Ovary (tissue), 9 donors: ENCODE measurements around the gene PRTFDC1. TPM values are rescaled to one million over a fixed set of nuclear protein-coding genes. Genes with fewer than 3 reads are reported as not detected.
A peak's percentile ranks its signal among the peaks of the same experiment; 100 is the strongest.

Experiments used
- DNase-seq, 5 donors: peaks; one replicate each; pipeline ENCODE4 v3.0.0-alpha.2; 2019 to 2020
- H3K27ac ChIP-seq, 2 donors: fragments of 200-600 bp; one replicate each; pipeline versions ENCODE4 v1.5.1 to v1.8.0; 2019 to 2022
- H3K27me3 ChIP-seq: fragments of 200-600 bp; one replicate; pipeline ENCODE4 v1.8.0; 2022
- H3K36me3 ChIP-seq: fragments of 200-600 bp; sonication (generic); one replicate; pipeline ENCODE4 v1.5.1; 2019
- H3K4me1 ChIP-seq: one replicate; pipeline ENCODE4 v1.8.1; 2013; ENCODE audit warnings: mild to moderate bottlenecking, moderate library complexity; ENCODE audit not compliant: insufficient read depth
- H3K4me3 ChIP-seq: fragments of 200-600 bp; sonication (generic); one replicate; pipeline ENCODE4 v1.5.1; 2017
- H3K9me3 ChIP-seq, 2 donors: fragments of 200-600 bp in 1 of 2; sonication (generic) in 1 of 2; one replicate each; pipeline versions ENCODE4 v1.5.1 to v1.8.1; 2013 to 2019; ENCODE audit warnings: mild to moderate bottlenecking in 1 of 2, moderate library complexity in 1 of 2
- EP300 ChIP-seq: sonication (generic); formaldehyde crosslinking; IDR thresholded peaks from one replicate; pipeline ENCODE4 v1.6.1; 2017; ENCODE audit warnings: antibody characterized with exemption
- POLR2A ChIP-seq: fragments of 450-650 bp; IDR thresholded peaks from one replicate; pipeline ENCODE4 v1.6.1; 2017; ENCODE audit warnings: antibody characterized with exemption, mild to moderate bottlenecking, moderate library complexity
- WGBS, 3 donors: extraction: QIAGEN DNeasy Blood & Tissue Kit in 1 of 3; methylation state at CpG; one replicate each; pipeline versions ENCODE4 v1.1.5 to v1.1.7; 2013 to 2017; 5-methylcytosine and 5-hydroxymethylcytosine counted together
- intact Hi-C, 4 donors: fragments of 100-400 bp; cut with DNase I; formaldehyde crosslinking; loops; one replicate each; pipeline versions ENCODE4 v1.11.0 to v1.15.1; 2022 to 2023
- polyA plus RNA-seq, 2 donors: library from polyadenylated mRNA; stranded (reverse); fragments of 200-250 nt in 1 of 2; fragments of 350-450 nt in 1 of 2; fragmentation: Illumina TruSeq in 1 of 2; extraction: RNeasy Lipid Tissue Mini Kit (QIAGEN cat#74804) in 1 of 2; gene quantifications; one replicate each; pipeline ENCODE4 v1.2.3, GENCODE V29; 2013 to 2014
- total RNA-seq, 7 donors: library from RNA; depleted of rRNA in 2 of 7; stranded (reverse); fragments of >200 nt in 2 of 7; fragmentation: NEBNext Ultra II Directional in 3 of 7; extraction: Animal tissue kit (Norgen Biotek cat#: 25700) in 3 of 7; gene quantifications; one replicate each; pipeline versions ENCODE4 v1.1.0 to v1.2.4, GENCODE V29; 2016 to 2023
- TF ChIP-seq, protein P1 (sequence below), 3 donors: fragments of 450-650 bp in 2 of 3; fragments of 200-600 bp in 1 of 3; IDR thresholded peaks; one replicate each; pipeline versions ENCODE4 v1.5.1 to v1.8.0; 2016 to 2022; ENCODE audit warnings: antibody characterized with exemption in 3 of 3, mild to moderate bottlenecking in 1 of 3
- donor health status: DM: no; HTN: no; CAD: no; lungs with moderate emphysema.
- donor health status: DM: no; HTN: no; CAD: no.
- donor health status: Bipolar disorder and iron deficiency.
- donor health status: DM: yes; HTN: yes; CAD: no.
- donor health status: DM: no; HTN: no; CAD: no.
- donor health status: DM: yes; HTN: yes; CAD: no.

PRTFDC1 gene
- total and polyA plus RNA-seq, 9 donors, result 12.6 to 21.3 (median 14.7) TPM

DNA sequence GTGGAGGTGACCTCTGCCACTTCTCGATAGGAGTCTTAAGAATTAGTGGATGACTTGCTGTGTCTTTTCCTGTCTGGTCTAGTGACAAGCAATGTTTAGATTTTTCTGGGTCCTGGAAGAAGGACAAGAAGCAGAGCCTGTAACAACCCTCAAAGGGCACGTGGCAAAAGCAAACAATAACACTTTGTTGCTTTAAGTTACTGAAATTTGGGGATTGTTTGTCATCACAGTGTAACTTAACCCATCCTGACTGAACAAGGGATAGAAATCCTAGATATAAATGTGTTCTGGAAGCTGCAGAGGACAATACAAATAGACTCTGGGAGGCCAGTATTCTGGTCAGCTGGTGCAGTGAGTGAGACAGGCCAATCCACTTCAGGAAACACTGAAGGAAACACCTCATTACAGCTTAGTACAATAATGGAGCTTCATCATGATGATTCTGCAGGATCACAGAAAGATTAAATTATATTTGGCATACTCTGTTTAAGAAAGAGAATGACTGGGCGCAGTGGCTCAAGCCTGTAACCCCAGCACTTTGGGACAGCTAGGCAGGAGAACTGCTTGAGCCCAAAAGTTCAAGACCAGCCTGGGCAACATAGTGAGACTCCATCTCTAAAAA lies 40.2 kb upstream of the PRTFDC1 start:
- no peaks in the 10 kb centered on the region for H3K27me3 ChIP-seq
- H3K27ac ChIP-seq, result no peak overlapping the region
- H3K9me3 ChIP-seq, result no peaks in the 10 kb centered on the region
- H3K4me3 ChIP-seq, result no peak overlapping the region
- intact Hi-C loops, result loop anchor here in 3 of 4 donors (5.0 to 10.0 kb wide), 2 partner anchors 348 to 350 kb away; no protein-coding TSS in a partner anchor
- WGBS, 3 donors, result 84 to 92% (median 86%) methylated on average over 3 of the region's 3 CpGs
- no peaks in the 10 kb centered on the region for H3K36me3 ChIP-seq
- no peak for TF ChIP-seq POLR2A
- TF ChIP-seq EP300, result no peak
- TF ChIP-seq, protein P1, sequence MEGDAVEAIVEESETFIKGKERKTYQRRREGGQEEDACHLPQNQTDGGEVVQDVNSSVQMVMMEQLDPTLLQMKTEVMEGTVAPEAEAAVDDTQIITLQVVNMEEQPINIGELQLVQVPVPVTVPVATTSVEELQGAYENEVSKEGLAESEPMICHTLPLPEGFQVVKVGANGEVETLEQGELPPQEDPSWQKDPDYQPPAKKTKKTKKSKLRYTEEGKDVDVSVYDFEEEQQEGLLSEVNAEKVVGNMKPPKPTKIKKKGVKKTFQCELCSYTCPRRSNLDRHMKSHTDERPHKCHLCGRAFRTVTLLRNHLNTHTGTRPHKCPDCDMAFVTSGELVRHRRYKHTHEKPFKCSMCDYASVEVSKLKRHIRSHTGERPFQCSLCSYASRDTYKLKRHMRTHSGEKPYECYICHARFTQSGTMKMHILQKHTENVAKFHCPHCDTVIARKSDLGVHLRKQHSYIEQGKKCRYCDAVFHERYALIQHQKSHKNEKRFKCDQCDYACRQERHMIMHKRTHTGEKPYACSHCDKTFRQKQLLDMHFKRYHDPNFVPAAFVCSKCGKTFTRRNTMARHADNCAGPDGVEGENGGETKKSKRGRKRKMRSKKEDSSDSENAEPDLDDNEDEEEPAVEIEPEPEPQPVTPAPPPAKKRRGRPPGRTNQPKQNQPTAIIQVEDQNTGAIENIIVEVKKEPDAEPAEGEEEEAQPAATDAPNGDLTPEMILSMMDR (IDR thresholded peaks at IDR 0.05), result no peak
- no peak for DNase-seq
- no peaks in the 10 kb centered on the region for H3K4me1 ChIP-seq

DNA sequence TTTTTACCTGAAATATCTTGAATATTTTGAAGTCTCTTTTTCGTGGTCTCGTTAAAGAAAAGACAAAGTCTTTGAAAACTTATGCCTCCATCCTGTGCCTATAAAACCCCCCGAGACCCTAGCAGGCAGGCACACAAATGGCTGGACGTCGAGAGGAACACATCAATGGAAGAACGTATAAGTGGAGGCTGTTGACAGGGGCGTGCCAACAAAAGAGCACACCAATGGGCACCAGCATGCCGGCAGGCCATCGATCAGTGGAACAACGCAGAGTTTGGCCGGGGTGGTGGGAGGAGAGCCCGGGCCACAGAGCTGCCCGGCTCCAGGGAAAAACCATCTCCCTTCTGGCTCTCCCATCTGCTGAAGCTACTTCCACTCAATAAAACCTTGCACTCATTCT lies 38.9 kb upstream of the PRTFDC1 start:
- intact Hi-C loops, result loop anchor here in 3 of 4 donors (5.0 to 10.0 kb wide), 2 partner anchors 346 to 349 kb away; no protein-coding TSS in a partner anchor
- TF ChIP-seq POLR2A (no peak), EP300 (no peak)
- TF ChIP-seq, protein P1 (IDR thresholded peaks at IDR 0.05), result no peak
- WGBS, 3 donors, result 86 to 90% (median 90%) methylated on average over 13 of the region's 13 CpGs

DNA sequence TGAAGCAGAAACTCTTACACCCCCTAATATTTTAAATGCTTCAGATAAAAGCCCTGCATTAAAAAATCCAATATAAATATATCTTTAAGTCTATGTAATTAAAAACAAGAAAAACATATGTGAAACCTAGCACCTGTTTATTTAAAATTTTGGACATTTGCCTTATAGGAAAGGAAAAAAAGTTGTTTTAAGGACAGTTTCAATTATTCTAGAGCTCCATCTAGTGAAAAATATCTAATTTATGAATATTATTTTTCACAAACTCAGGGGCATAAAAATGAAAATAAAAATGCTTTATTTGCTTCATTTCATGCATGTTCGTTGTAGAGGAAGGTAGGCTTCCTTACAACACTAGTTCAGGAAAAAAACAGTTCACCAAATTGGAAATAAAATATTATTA lies 37.5 kb upstream of the PRTFDC1 start:
- intact Hi-C loops, result loop anchor here (5.0 to 10.0 kb wide), 2 partner anchors 345 to 348 kb away; no protein-coding TSS in a partner anchor
- no peak for DNase-seq
- Histone ChIP-seq H3K36me3 (no peaks in the 10 kb centered on the region), H3K4me1 (peaks cover 3% of the 10 kb centered on the region), H3K9me3 (no peaks in the 10 kb centered on the region), H3K4me3 (no peak overlapping the region), H3K27me3 (no peaks in the 10 kb centered on the region), H3K27ac (no peak overlapping the region)
- TF ChIP-seq, protein P1 (IDR thresholded peaks at IDR 0.05), result peak in 2 of 3 donors; percentile 14 to 36
- TF ChIP-seq POLR2A (no peak), EP300 (no peak)
- 1 to 5% (median 4%) methylated on average over 1 of the region's 1 CpG for WGBS, 3 donors

More for the DNA sequence above, 38.9 kb upstream of the PRTFDC1 start:
- H3K36me3 ChIP-seq, result no peaks in the 10 kb centered on the region
- no peak for DNase-seq
- H3K9me3 ChIP-seq, result no peaks in the 10 kb centered on the region
- no peak overlapping the region for H3K4me3 ChIP-seq
- no peaks in the 10 kb centered on the region for H3K4me1 ChIP-seq
- H3K27ac ChIP-seq, result no peak overlapping the region
- H3K27me3 ChIP-seq, result no peaks in the 10 kb centered on the region

DNA sequence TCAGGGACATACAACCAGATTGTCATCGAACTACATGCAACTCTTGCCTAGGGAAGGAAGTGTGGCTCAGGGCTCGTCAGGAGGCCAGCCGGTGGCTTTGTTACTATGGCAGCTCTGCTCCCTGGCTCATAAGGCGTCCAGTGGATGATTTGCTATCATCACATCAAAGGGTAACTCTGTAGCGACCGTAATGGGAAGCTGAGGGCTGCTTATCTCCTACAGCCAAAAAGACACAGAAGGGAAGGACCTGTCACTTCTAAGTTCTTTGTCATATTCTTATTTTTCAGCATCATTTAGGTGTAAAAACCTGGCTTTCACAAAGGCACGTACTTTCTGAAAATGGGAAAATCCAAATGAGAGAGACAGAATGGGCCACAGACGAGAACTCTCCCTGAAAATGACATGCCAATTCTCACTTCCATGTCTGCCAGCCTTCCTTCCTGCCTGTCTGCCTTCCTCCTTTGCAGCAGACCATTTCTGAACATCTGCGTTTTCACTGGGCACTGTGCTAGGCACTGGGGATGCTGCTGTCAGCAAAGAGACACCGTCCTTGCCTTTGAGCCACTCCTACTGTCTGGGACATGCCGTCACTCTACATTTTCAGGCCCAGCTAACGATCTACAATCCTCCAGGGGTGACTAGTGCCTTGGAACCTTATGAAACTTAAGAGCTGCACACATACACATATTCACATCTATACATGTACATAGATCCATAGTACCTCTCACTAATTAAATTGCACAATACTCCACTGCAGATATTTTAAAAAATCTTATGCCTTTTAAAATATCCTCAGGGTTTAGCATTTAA lies 36.6 kb upstream of the PRTFDC1 start:
- intact Hi-C loops, result loop anchor here in 1 of 4 donors (10.0 kb wide), 1 partner anchor 344 kb away; no protein-coding TSS in a partner anchor
- TF ChIP-seq EP300, result no peak
- TF ChIP-seq POLR2A, result no peak
- TF ChIP-seq, protein P1 (IDR thresholded peaks at IDR 0.05), result no peak
- no peak overlapping the region for H3K4me3 ChIP-seq
- H3K27me3 ChIP-seq, result no peaks in the 10 kb centered on the region
- H3K9me3 ChIP-seq, result no peaks in the 10 kb centered on the region
- no peaks in the 10 kb centered on the region for H3K36me3 ChIP-seq
- WGBS, 3 donors, result 87 to 91% (median 87%) methylated on average over 12 of the region's 12 CpGs
- peaks cover 3% of the 10 kb centered on the region for H3K4me1 ChIP-seq
- no peak for DNase-seq
- H3K27ac ChIP-seq, result no peak overlapping the region
